Retinal pigment epithelial cell (primary cell): ENCODE measurements around the gene HPCA.

Source experiments
- DNase-seq: peaks from one replicate; pipeline ENCODE4 v3.0.0-alpha.2; 2010; ENCODE audit warnings: low read depth
- H3K4me3 ChIP-seq: 2 replicates; pipeline ENCODE4 v1.5.1; 2011; ENCODE audit warnings: mild to moderate bottlenecking, low read length, control low read depth, moderate library complexity
- TF ChIP-seq, protein P1 (sequence below): conservative IDR thresholded peaks from 2 replicates; pipeline ENCODE4 v1.5.1; 2011; ENCODE audit warnings: low read depth, low read length, control low read depth, inconsistent platforms

Gene HPCA

DNA sequence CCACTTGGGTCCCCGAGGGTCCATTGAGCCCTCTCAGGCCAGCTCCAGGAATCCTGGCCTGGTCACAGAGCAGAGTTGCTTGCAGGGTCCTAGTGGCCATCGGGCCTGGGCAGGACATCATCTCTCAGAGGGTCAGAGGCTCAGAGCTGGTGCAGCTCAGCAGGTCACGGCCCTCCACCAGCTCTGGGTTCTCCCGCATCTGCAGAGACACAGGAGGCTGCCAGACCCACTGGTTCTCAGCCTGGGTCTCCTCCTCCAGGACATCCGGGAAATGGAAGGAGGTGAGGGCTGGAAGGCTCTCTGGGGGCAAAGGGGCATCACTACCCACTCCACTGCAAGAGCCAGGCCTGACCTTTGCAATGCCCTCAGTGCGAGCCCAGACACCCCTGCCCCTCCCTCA, 8.4 kb downstream of the HPCA start:
- H3K4me3 ChIP-seq = no peak overlapping the region
- DNase-seq = no peak
- TF ChIP-seq, protein P1, sequence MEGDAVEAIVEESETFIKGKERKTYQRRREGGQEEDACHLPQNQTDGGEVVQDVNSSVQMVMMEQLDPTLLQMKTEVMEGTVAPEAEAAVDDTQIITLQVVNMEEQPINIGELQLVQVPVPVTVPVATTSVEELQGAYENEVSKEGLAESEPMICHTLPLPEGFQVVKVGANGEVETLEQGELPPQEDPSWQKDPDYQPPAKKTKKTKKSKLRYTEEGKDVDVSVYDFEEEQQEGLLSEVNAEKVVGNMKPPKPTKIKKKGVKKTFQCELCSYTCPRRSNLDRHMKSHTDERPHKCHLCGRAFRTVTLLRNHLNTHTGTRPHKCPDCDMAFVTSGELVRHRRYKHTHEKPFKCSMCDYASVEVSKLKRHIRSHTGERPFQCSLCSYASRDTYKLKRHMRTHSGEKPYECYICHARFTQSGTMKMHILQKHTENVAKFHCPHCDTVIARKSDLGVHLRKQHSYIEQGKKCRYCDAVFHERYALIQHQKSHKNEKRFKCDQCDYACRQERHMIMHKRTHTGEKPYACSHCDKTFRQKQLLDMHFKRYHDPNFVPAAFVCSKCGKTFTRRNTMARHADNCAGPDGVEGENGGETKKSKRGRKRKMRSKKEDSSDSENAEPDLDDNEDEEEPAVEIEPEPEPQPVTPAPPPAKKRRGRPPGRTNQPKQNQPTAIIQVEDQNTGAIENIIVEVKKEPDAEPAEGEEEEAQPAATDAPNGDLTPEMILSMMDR = no peak

DNA sequence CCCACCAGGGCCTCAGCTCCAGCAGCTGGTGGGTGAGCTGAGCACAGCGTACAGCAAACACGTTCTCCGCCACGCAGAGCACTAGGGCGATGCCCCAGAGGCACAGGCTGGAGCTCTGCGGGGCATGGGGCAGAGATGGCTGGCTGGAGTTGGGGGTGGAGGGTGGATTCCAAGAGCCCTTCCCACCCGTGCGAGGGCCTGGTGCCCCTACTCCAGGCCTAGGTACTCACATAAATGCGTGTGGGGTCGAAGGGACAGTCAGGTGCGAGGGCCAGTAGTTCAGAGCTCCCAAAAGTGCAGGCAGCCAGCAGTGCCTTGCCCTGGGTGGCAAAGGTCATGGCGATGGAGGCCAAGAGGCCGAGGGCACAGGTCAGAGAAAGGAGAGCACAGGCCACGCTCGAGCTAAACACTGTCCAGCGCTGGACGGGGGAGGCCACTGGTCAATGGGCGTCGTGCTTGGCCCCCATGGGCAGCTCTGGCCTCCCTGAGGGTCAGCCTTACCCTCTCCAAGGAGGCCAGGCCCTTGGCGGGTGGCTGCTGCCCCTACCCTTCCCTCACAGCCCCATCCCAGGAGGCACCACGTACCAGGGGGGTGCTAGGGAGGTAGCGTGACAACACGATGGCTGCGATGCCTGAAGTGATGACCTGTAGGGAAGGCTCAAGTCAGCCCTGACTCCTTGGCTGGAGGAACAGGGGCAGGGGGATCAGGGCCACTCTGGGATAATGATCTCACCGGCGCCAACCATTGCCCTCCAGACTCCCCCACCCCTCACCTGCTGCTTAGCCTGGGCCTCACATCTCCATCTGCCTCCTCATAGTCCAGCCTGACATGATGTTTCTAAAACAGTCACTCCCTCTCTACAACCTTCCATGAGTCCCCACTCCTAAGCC, 9.3 kb downstream of the HPCA start:
- no peak for DNase-seq
- no peak overlapping the region for H3K4me3 ChIP-seq
- TF ChIP-seq, protein P1 = no peak

DNA sequence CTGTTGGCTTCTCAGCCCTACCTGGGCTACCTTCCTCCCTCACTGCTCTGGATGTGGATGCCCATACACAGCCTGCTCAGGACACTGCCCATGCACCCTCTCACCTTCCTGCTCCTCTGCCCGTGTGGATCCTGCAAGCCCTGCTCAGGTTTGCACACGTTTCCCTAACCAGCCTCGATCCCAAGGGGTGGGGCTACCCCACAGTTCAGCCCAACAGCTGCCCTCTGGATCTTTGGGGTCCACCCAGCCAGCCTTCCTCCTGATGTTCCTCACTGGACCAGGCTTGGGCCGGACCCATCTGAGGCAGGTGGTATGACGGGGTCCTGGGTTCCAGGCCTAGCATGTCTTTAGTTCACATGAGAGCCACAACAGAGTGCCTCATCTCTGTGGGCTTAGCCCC, 10.2 kb downstream of the HPCA start:
- no peak for DNase-seq
- H3K4me3 ChIP-seq = no peak overlapping the region
- TF ChIP-seq, protein P1 = no peak

DNA sequence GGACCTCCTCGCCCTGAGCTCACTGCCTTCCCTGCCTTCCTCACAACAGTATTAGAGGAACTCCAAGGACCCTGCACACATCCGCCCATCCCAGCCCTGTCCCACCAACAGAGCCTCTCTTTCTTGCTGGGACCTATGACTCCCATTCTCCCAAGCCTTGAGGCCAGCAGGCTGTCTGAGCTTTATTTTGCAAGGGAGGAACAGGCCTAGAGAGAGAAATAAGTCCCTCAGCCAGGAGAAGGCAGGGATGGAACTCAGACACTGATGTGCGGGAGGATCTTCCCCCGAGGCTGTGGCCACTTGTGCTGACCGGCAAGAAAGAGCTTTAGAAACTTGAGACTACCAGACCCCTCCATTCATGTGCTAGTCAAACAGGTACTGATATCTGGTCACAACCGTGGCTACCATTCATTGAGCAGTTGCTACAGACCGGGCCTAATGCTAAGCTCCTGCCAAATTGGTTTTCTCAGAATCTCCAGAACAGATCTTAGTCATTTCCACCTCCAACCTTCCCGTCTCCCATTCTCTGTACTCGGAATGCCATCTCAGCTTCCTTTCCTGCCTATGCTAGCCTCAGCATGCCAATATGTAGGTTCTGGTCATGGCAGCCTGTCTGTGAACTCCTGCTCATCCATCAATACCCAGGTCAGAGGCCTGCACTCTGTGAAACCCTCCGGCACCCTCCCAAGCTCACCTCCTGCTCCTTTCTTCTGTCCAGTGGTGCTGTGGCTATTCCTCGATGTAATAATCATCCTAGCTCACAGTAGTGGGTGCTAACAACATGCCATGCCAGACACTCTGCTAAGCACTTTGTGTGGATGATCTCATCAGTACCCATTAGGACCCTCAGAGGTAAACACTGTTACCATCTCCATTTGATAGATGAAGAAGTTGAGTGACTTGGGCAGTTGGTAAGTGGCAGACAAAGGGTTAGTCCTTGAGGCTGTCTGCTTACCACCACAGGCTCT, 11.1 kb downstream of the HPCA start:
- no peak overlapping the region for H3K4me3 ChIP-seq
- TF ChIP-seq, protein P1 = no peak
- no peak for DNase-seq

DNA sequence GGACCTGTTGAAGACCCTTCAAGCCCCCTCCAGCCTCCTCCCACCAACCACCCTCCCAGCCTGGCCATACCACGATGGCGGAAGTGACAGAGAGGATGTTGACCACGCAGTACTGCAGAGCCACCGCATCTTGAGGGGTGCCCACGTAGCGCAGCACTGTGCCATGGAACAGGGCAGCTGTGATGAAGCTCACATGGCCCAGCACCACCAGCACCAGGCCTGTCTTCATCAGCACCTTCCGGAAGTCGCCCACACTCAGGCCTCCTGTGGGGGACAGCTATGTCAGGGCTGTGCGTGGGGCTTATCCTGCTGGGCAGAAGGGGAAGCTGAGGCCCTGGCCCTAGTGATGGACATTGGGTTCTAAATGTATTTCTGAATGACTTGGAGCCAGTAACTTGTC, 11.8 kb downstream of the HPCA start:
- no peak overlapping the region for H3K4me3 ChIP-seq

DNA sequence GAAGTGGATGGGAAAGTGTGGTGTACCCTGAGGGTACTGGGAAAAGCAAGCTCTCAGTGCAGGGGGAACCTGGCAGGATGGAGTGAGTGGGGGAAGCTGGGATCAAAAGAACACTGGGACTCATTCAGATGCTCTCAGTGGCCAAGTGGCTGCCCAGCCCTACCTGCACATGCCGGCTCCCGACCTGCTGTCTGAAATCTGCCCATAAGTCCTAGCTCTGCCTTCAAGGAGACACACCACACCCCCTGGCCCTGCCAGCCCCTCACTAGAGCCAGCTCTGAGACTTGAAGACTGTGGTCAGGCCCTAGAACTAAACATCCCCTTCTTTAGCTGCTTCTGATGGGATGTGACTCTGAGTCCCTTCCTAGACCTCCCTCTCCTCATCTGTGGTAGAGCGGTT, 12.7 kb downstream of the HPCA start:
- no peak overlapping the region for H3K4me3 ChIP-seq
- no peak for DNase-seq
- TF ChIP-seq, protein P1 = no peak

More for the DNA sequence above, 11.8 kb downstream of the HPCA start:
- TF ChIP-seq, protein P1 = no peak
- no peak for DNase-seq
